ENCODE measurements around the gene APOBEC3H.

APOBEC3H gene

GRCh38 chr22:39152511-39153219, 55.6 kb downstream of the APOBEC3H start, which contains the start of gene CBX7:
Gene CBX7 (minus strand): TSS chr22:39152680. CDS start chr22:39152444, 236 bp downstream.
- in situ Hi-C loops (cut with HindIII; ENCODE audit: low sequenced_read_pairs) = no loop called here

DNA sequence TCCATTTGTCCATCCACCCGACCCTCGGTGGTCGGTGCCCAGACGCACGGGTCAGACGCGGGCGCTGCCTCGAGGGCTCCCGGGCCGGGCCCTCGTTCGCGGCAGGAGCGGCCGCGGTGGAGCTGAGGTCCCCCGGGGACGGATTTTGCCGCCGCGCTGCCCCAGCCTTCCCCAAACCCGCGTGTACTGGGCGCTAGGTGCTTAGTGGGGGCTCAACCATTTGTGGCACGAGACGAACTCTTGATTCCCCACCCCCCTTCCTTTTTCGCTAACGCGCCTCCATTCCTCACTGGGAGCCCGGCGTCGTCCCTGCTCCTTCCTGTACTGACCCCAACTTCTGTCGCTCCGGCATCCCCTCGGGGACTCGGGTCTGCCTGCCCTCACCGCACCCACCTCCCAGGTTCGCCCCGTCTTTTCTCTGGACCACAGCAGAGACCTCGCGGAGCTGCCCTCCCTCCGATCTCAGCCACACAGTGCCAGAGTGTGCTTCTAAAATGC, 56.2 kb downstream of the APOBEC3H start:
- in situ Hi-C loops (cut with HindIII; ENCODE audit: low sequenced_read_pairs) = no loop called here

Data from DLD1 (cell line).